Measurements from ENCODE around the gene QKI.

The QKI gene

GRCh38 chr6:163620670-163621330, 206.3 kb downstream of the QKI start:
- Histone ChIP-seq H3K4me1 (ENCODE audit: control insufficient read depth in 2 of 2, insufficient read depth in 2 of 2, low read length in 2 of 2) (no peaks in the 10 kb centered on the region), H3K27me3 (ENCODE audit: control insufficient read depth in 2 of 2, insufficient read depth in 2 of 2, low read length in 2 of 2) (no peaks in the 10 kb centered on the region), H3K27ac (ENCODE audit: low read depth in 2 of 2, low read length in 2 of 2) (no peak overlapping the region), H3K9ac (ENCODE audit: low read depth in 1 of 2, low read length in 2 of 2) (no peak overlapping the region), H3K9me3 (ENCODE audit: control insufficient read depth in 2 of 2, low read length in 2 of 2) (peaks cover 0 to 2% of the 10 kb centered on the region in 2 donors), H3K36me3 (ENCODE audit: control insufficient read depth in 2 of 2, insufficient read depth in 2 of 2, low read length in 2 of 2) (no peaks in the 10 kb centered on the region), H3K4me3 (ENCODE audit: low read length in 2 of 2) (no peak overlapping the region)

GRCh38 chr6:163625265-163625664, 210.7 kb downstream of the QKI start:
- Histone ChIP-seq H3K36me3 (ENCODE audit: control insufficient read depth in 2 of 2, insufficient read depth in 2 of 2, low read length in 2 of 2) (no peaks in the 10 kb centered on the region), H3K27me3 (ENCODE audit: control insufficient read depth in 2 of 2, insufficient read depth in 2 of 2, low read length in 2 of 2) (no peaks in the 10 kb centered on the region), H3K27ac (ENCODE audit: low read depth in 2 of 2, low read length in 2 of 2) (no peak overlapping the region), H3K4me3 (ENCODE audit: low read length in 2 of 2) (no peak overlapping the region), H3K9ac (ENCODE audit: low read depth in 1 of 2, low read length in 2 of 2) (no peak overlapping the region), H3K4me1 (ENCODE audit: control insufficient read depth in 2 of 2, insufficient read depth in 2 of 2, low read length in 2 of 2) (no peaks in the 10 kb centered on the region), H3K9me3 (ENCODE audit: control insufficient read depth in 2 of 2, low read length in 2 of 2) (no peaks in the 10 kb centered on the region)

GRCh38 chr6:163626073-163626867, 211.8 kb downstream of the QKI start:
- no peak overlapping the region for H3K9ac ChIP-seq (ENCODE audit: low read depth in 1 of 2, low read length in 2 of 2)
- H3K9me3 ChIP-seq (ENCODE audit: control insufficient read depth in 2 of 2, low read length in 2 of 2), result no peaks in the 10 kb centered on the region
- no peak overlapping the region for H3K27ac ChIP-seq (ENCODE audit: low read depth in 2 of 2, low read length in 2 of 2)
- H3K36me3 ChIP-seq (ENCODE audit: control insufficient read depth in 2 of 2, insufficient read depth in 2 of 2, low read length in 2 of 2), result no peaks in the 10 kb centered on the region
- no peaks in the 10 kb centered on the region for H3K27me3 ChIP-seq (ENCODE audit: control insufficient read depth in 2 of 2, insufficient read depth in 2 of 2, low read length in 2 of 2)
- H3K4me3 ChIP-seq (ENCODE audit: low read length in 2 of 2), result no peak overlapping the region
- H3K4me1 ChIP-seq (ENCODE audit: control insufficient read depth in 2 of 2, insufficient read depth in 2 of 2, low read length in 2 of 2), result no peaks in the 10 kb centered on the region

GRCh38 chr6:163627274-163628062, 212.9 kb downstream of the QKI start:
- Histone ChIP-seq H3K4me1 (ENCODE audit: control insufficient read depth in 2 of 2, insufficient read depth in 2 of 2, low read length in 2 of 2) (no peaks in the 10 kb centered on the region), H3K27ac (ENCODE audit: low read depth in 2 of 2, low read length in 2 of 2) (no peak overlapping the region), H3K4me3 (ENCODE audit: low read length in 2 of 2) (no peak overlapping the region), H3K36me3 (ENCODE audit: control insufficient read depth in 2 of 2, insufficient read depth in 2 of 2, low read length in 2 of 2) (no peaks in the 10 kb centered on the region), H3K27me3 (ENCODE audit: control insufficient read depth in 2 of 2, insufficient read depth in 2 of 2, low read length in 2 of 2) (no peaks in the 10 kb centered on the region), H3K9ac (ENCODE audit: low read depth in 1 of 2, low read length in 2 of 2) (no peak overlapping the region), H3K9me3 (ENCODE audit: control insufficient read depth in 2 of 2, low read length in 2 of 2) (no peaks in the 10 kb centered on the region)
